AG09309 (cell line): ENCODE results near the gene DGAT2.
"Not testable (repeated sequence)": the region's sequence is repeated elsewhere in the genome, so short reads cannot be mapped to it uniquely, and the experiment has no call there.

Source experiments
- DNase-seq: peaks from one replicate; pipeline ENCODE4 v3.0.0-alpha.2; 2010; ENCODE audit warnings: low read depth
- H3K4me3 ChIP-seq: 2 replicates; pipeline ENCODE4 v1.5.1; 2011; ENCODE audit warnings: mild to moderate bottlenecking, low read depth, low read length, moderate library complexity; ENCODE audit not compliant: control insufficient read depth
- CTCF ChIP-seq: IDR thresholded peaks from 2 replicates; pipeline ENCODE4 v1.5.1; 2011; ENCODE audit warnings: mild to moderate bottlenecking, low read depth, low read length, inconsistent platforms; ENCODE audit not compliant: insufficient read depth, control insufficient read depth; ENCODE audit errors: missing control alignments

The DGAT2 gene

GRCh38 chr11:75735181-75735845 is 33.3 kb upstream of the DGAT2 start:
- TF ChIP-seq CTCF, result no peak
- no peak for DNase-seq
- H3K4me3 ChIP-seq, result no peak overlapping the region

DNA sequence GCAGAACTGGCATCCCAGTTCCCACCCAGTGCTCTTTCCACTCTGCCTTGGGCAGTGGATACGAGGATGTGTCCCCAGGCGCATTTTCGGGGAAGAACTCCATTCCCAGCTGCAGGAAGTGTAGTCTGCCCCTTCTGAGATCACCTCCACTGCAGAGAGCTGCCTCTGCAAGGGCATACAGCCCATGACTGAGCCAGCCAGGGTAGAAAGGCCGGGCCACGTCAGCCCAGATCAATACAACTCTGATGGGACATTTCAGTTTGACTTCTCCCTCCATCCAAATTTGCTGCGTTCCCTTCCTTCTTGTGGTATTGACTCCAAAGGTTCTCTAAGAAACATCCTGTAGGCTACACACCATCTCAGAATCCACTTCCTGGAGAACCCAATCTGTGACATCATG is 31.3 kb upstream of the DGAT2 start:
- no peak for TF ChIP-seq CTCF
- H3K4me3 ChIP-seq, result no peak overlapping the region
- DNase-seq, result no peak

GRCh38 chr11:75740681-75741080 is 27.9 kb upstream of the DGAT2 start:
- TF ChIP-seq CTCF, result no peak
- H3K4me3 ChIP-seq, result no peak overlapping the region
- no peak for DNase-seq

GRCh38 chr11:75743159-75743558 is 25.4 kb upstream of the DGAT2 start:
- not testable (repeated sequence) for DNase-seq

DNA sequence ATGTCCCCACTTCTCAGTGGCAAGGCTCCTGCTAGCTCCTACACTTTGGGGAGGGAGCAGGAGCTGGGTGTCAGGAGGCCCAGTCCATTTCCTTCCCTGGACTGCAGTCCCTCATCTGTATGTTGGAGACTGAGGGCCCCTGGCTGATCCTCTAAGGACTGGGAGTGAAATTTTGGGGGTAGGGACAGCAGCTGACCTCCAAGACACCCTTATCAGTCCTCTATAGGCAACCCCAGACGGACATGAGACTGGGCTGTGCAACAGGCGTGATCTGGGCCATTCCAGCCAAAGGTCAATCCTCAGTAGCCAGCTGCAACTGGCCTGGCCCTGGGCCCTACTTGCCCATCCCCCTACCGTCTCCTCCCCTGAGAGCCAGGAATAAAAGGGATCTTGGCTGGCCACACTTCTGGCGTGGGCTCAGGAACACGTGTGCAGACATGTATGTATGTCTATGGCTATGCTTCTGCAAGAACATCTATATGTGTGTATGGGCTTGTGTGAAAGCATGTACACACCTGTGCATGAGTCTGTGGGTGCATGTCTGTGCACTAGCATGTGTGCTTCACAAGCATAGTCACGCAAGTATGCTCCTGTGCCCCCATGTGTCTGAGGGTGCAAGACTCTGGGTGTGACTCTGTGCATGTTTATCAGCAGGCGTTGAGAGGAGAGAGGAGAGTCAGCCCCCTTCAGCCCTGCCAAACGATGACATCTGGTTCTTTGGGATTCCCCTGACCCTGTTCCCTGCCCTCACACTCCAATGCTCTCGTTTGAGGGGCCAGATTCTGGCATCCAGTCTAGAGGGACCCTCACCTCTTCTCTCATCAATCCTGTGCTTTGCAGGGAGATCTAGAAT is 24.6 kb upstream of the DGAT2 start:
- no peak for TF ChIP-seq CTCF
- no peak overlapping the region for H3K4me3 ChIP-seq
- no peak for DNase-seq

More at GRCh38 chr11:75743159-75743558, 25.4 kb upstream of the DGAT2 start:
- not testable (repeated sequence) for H3K4me3 ChIP-seq

- no peak for DNase-seq
- no peak for TF ChIP-seq CTCF
- no peak overlapping the region for H3K4me3 ChIP-seq
These were observed 22.8 kb upstream of the DGAT2 start for GRCh38 chr11:75745807-75746206.

GRCh38 chr11:75748729-75749273 is 19.8 kb upstream of the DGAT2 start:
- not testable (repeated sequence) for H3K4me3 ChIP-seq, DNase-seq

DNA sequence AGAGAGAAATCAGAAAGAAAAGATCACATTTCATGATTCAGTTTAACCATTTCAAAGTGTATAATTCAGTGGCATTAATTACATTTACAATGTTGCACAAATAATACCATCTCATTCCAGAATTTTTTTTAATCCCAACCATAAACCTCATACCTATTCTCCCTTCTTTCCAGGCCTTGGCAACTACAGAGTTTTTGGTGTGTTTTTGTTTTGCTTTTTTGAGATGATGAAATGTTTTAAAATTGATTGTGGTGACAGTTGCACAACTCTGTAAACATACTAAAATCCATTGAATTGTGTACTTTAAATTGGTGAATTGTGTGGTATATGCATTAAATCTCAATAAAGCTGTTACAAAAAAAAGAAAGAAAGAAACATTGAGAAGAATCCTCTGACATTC is 13.6 kb upstream of the DGAT2 start:
- not testable (repeated sequence) for DNase-seq, H3K4me3 ChIP-seq
